Activated CD4-positive, CD25-positive, alpha-beta regulatory T cell treated with anti-CD3 and anti-CD28 coated beads, Interleukin-2, amount 50 U/mL, for 16 hours (primary cell): ENCODE data around the gene LRRC36.
"Not testable (repeated sequence)": the region's sequence is repeated elsewhere in the genome, so short reads cannot be mapped to it uniquely, and the experiment has no call there.

ENCODE experiments used
- DNase-seq: peaks from one replicate; pipeline ENCODE4 v3.0.0-alpha.2; 2020; ENCODE audit warnings: low read depth, low spot score

LRRC36 gene

DNA sequence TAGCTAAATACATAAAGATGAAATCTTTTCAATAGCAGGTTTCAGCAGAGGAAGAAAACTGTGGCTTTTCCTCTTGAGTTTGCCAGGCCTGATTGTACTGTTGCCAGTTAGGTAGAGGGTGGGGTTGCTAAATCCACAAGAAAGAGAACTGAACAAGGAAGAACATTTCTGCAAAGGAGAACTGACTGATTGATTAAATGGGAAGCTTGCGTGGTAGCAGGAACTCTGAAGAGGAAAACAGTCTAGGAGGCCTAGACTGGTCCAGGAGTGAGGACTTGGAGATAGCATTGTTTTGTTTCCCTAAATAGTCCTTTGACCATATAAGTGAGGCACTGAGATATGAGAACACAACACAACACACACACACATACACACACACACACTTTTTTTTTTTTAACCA lies 18.8 kb downstream of the LRRC36 start:
- DNase-seq: no peak

DNA sequence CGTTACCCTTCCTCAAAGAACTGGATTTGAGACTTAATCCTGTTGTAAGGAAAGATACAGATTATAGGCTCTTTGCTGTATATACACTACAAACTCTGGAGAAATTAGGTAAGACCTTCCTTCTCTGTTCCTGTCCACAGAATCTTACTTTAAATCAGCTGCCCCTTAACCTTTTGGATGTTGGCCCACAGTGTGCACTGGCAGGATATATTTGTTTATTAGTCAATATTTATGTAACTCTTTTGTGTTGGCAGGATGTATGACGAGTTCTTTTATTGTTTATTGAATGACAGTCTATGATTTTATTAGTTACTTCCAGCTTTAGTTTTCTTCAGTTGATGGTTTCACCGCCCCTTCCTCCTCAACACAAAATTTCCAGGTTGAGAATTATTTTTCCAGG lies 19.7 kb downstream of the LRRC36 start:
- DNase-seq: no peak

DNA sequence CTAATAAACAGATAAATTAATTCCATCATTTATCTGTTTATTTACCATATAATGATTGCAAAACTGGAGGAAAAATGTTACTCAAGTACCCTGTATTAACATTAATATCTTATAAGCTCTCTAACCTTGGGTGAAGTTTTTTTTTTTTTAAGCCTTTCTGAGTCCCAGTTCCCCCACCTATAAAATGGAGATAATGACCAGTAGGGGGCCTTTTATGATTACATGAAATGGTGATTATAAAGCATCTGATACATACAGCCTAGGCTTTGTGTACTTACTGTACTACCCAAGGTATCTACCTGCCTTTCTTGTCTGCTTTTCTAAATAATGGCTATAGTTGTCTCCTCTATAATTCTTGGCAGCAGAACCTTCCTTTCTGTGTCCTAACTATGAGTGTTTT lies 22.6 kb downstream of the LRRC36 start:
- no peak for DNase-seq

DNA sequence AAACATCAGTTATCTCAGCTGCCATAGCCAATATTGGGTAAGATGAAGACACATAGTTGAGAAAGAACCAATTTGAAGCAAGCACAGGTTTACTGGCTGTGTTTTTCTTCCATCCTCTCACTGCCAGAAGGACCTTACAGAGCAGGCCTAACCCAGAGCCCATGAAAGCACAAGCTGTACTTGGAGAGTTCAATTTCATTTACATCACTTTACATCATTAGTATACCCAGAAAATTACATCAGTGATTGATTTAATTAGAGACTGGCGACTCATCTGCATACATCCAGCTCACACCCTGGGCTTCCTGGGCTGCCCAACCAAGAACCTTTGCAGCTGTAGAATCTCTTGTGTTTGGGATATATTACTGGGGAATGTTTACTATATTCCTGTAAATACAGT lies 23.7 kb downstream of the LRRC36 start:
- no peak for DNase-seq

DNA sequence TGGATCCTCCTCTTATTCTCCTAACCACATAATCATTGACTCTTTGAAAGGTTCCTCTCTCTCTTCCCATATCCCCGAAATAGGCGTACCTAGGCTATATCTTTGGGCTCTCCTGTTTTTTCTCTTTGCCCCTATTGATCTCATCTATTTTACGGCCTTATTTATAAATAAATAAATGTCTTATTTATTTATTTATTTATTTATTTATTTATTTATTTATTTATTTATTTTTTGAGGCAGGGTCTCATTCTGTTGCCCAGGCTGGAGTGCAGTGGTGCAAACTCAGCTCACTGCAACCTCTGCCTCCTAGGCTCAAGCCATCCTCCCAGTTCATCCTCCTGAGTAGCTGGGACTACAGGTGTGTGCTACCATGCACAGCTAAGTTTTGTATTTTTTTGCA lies 25.8 kb downstream of the LRRC36 start:
- not testable (repeated sequence) for DNase-seq

DNA sequence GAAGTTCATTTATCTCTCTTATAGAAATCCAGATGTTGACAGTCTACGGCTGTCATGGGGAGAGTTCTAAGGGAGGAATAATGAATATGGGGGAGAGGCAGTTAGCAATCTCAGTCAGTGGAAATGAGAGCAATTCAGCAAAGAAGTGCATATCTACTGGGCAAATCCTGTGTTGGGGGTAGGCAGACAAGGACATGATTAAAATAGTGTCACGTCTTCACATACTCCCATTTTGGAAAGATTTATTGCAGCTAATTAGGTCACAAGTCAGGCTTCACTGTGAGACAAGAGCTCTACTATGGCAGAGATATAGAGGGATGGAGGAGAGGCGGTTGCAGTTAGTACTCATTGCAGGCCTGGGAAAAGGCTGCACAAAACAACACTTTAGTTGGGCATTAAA lies 29.8 kb downstream of the LRRC36 start:
- DNase-seq: no peak

DNA sequence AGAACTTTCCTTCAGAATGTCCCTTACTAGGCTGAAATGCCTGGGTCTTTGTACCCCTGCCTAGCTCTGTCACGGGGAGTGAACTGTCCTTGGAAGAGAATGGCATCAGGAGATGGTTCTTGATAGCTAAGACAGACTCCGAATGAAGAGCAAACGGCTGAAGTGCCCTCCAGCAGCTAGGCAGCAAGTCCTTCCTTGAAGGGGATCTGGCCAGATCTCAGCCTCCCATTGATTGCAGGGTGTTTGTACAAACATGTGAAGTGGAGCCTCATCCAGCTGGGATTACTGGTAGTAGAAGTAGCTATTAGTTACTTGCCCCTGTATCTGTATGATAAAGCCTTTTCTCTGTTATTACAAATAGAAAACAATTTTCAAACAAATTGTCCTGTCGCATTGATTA lies 30.9 kb downstream of the LRRC36 start:
- no peak for DNase-seq

DNA sequence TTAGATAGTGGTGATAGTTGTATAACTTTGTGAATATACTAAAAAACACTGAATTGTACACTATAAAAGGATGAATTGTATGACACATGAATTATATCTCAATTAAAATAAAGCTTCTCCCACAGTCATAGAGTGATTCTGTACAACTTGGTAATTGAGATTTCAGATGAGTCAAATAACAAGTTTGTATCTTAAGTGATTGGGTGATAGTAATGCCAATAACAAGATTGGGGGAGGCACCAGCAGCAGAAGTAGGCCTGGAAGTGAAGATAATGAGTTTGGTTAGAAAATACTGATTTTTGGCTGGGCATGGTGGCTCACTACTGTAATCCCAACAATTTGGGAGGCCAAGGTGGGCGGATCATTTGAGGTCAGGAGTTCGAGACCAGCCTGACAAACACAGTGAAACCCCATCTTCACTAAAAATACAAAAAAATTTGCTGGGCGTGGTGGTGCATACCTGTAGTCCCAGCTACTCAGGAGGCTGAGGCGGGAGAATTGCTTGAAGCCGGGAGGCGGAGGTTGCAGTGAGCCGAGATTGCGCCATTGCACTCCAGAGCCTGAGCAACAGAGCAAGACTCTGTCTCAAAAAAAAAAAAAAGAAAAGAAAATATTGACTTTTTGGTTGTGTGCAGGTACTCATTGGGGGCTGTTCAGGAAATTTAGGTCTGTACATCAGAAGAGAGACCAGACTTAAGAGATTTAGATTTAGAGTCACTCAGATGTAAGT lies 33.1 kb downstream of the LRRC36 start:
- not testable (repeated sequence) for DNase-seq

DNA sequence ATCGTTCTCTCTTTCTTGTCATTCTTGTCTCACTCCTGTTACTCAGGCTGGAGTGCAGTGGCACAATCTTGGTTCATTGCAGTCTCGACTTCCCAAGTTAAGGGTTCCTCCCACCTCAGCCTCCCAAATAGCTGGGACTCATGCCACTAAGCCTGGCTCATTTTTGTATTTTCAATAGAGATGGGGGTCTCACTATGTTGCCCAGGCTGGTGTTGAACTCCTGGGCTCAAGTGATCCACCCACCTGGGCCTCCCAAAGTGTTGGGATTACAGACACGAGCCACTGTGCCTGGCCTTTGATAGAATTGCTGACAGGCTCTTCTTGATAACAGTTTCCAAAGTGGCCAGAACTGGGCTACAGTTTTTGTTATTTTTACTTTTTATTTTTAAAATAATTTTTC lies 34.4 kb downstream of the LRRC36 start:
- no peak for DNase-seq

DNA sequence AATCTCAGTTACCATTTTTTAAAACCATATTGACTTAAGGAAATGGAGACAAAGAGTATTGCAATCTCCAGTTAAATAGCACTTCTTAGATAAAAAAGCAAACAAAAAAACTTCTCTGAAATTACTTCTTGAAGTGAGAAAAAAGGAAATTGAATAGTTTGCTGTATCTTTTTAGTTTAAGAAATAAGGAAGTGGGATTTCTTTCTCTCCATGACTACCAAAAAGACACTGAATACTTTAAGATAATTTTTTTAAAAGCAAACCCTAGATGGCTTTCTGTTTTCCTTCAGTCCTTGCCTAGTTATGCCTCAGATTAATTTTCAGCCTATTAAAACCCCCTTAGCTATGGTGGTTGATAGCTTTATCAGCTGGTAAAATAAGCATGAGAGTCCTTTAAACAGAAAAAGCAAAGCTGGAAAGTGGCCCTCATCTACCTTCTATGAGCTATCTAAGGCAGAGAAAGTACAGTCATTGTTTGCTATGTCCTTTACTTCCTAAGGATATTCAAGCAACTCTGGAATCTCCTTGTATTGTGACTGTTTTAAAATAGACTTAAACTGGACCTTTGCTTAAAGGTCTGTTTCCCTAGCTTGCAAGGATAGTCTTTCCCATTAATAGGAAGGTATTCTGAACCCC lies 38.1 kb downstream of the LRRC36 start:
- DNase-seq: no peak

DNA sequence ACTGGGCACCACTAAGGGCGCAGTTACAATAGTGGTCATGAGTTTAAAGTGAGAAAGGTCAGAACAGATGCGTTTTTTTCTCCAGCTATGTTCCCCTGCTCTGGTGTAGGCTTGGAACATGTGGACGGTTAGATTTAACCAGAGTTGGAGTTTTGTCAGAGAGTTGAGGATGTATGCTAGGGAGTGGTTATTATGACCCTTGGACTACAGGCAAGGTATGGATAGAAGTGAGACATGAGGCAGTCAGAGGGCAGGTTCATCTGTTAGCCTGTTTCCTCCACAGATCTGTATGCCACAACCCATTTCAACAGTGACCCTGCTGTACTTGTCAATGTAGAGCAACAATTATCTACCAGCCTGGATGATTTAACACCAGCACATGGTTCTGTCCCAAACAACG lies 44.0 kb downstream of the LRRC36 start:
- DNase-seq: no peak

DNA sequence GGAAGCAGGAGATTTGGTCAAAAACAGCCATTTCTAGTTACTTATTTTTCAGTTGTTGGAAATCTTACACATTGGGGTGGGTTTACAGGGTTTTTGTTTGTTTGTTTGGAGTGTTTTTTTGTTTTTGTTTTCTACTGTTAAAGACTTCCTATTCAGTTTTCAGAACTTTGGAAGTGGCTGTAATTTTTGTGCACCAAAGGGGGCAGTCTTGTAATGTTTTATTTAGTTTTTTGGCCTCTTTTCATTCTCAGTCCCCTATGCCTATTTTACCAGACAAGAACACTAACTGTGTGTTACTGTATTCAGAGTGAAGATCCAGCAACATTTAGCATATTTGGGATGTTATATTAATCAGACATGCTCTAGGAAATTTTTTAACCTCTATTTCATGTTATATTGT lies 46.0 kb downstream of the LRRC36 start:
- no peak for DNase-seq

DNA sequence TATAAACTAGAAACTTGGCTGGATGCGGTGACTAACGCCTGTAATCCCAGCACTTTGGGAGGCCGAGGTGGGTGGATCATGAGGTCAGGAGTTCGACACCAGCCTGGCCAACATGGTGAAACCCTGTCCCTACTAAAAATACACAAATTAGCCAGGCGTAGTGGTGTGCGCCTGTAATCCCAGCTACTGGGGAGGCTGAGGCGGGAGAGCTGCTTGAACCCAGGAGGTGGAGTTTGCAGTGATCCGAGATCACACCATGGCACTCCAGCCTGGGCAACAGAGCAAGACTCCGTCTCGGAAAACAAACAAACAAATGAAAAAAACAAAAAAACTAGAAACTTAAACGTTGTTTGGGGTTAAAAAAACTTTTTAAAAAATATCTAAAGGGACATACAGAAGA lies 49.4 kb downstream of the LRRC36 start:
- not testable (repeated sequence) for DNase-seq

DNA sequence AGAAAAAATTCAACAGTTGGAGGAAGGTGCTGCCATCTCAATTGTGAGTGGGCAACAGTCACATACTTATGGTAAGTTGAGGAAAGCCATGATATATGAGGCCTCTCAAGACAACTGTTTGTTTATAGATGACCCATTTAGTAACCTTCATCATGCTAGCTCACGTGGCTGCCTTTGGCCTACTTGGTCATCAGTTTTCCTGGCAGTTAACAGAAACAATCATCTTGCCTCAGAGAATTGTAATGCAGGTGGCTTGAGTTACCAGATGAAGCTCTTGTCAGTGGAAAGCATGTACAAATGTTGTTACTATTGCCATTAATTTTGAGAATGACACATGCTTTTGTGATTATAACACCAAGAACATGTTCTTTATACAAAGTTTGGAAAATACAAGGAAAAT lies 52.0 kb downstream of the LRRC36 start:
- no peak for DNase-seq

DNA sequence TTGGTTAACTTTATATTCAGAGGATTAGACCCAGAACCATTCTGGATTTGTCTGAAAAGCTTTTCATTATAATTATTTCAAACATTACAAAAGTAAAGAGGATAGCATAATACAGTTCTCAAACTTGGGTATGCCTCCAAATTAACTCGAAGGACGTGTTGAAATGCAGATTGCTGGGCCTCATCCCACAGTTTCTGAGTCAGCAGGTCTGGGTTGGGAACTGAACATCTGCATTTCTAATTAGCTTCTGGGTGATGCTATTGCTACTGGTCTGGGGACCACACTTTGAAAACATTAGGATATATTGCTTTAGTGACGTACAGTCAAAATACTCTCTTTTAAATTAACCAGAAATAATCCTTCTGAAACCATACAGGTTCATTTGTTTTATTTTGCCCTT lies 56.7 kb downstream of the LRRC36 start:
- DNase-seq: no peak

DNA sequence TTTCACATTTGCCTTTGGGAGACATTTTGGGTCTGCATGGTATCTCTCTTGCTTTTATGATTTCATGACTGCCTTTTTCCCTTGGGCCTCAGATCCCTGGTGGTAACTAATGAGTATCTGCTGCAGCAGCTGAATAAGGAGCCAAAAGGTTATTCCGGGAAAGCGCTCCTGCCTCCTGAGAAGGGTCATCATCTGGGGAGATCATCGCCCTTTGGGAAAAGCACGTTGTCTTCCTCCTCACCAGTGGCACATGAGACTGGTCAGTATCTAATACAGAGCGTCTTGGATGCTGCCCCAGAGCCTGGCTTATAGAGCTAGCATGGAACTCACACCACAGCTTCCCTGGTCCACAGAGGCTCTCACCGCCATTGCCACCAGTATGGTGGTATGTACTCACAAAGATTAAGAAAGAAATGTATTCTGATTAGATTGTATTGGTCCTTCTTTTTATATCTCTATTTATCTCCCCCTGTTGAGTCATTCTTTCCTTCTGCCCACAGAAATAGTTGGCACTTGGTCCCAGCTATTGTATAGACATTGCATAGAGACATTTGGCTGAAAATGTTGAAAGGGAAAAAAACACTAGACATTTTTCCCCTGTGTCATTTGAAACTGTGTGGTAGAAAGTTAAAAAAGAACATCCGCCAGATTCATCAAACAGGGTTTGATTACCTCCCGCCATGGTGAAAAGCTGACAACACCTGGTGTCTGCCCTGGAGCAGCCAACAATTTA lies 58.3 kb downstream of the LRRC36 start:
- no peak for DNase-seq

DNA sequence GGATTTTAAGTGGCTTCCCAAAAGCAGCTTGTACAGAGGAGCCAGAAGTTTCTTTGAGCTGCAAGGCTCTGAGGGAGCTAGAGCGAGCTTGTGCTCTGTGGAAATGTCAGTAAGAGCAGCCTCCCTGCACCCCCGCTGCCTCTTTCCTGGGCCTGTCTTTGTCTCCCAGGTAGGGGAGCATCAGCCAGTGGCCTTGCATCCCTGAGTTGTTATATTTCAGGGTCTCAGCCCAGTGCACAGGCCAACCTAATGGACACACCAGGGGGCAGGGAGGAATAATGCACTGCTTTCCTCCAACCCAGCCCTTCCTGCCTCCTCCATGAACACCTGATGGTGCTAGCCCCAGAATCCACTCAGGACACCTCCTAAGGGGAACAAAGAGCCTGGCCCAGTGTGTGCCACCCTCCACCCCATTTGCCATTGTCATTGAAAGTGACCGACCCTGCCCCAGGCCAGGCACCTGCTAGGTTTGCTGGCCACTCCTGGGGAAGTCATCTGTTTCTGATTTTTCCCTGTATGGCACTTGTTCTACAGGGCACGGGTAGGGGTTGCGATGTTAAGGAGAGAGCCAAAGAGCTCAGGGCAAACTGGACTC lies 60.3 kb downstream of the LRRC36 start:
- DNase-seq: no peak

DNA sequence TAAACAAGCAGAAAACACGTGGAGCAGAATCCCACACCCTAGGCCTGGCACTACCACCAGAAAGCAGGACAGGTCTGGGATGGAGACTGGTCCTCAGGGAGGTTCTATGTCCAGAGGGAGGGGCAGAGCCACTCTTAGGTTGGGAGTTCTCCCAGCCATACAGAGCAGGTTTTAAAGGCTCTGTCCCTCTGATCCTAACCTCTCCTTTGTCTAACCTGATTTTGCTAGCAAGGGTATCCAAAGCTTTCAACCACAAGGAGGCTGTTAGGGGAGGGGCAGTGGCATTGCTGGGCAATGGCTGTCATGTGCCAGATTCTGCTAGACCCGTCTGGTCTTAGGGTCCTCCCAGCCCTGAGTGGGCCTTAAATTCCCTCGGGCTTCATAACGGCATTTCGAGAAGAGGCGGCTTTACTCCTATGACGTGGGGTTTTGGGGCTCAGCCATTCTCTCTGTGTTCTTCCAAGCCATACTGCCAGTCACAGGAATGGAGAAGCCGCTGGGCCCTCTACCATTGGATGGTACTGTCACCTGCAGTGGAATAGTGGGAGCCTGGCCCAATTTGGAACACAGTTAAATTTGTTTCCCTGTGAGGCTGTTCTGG lies 61.0 kb downstream of the LRRC36 start:
- no peak for DNase-seq

DNA sequence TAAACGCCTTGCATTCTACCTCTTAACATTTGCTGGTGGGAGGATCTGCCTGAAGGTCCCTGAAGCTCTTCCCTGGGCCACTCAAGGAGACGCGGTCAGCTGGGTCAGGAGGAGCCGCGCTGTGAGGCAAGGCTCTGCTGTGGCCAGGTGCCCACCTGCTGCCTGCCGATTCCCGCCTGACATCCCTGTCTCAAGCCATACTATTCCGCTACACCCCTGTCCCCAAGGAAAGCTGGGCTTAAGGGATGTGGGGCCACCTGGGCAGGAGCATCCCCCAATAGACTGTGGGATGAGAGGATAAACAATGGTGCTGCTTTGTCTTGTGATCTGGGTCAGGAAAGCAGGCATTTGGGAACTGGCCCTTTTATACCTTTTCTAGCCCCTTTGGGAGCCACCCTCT lies 61.6 kb downstream of the LRRC36 start:
- DNase-seq: no peak

DNA sequence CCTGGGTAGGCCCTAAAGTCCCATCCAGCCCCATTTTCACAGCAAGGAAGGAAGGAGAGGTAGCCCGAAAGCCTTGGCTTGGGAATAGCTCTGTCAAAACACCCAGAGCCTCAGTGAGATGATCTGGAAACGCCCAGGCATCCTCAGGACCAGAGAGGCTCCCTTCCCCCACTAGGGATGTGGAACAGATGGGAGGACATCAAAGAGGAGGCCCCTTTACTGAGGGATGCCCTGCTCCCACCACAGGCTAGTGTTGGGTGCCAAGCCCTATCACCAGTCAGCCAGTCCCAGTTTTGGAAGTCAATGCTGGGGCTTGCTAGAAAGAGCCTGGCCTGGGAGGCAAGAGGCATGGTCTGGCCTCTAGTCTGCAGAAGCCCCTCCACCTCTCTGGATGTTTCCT lies 62.0 kb downstream of the LRRC36 start:
- no peak for DNase-seq

DNA sequence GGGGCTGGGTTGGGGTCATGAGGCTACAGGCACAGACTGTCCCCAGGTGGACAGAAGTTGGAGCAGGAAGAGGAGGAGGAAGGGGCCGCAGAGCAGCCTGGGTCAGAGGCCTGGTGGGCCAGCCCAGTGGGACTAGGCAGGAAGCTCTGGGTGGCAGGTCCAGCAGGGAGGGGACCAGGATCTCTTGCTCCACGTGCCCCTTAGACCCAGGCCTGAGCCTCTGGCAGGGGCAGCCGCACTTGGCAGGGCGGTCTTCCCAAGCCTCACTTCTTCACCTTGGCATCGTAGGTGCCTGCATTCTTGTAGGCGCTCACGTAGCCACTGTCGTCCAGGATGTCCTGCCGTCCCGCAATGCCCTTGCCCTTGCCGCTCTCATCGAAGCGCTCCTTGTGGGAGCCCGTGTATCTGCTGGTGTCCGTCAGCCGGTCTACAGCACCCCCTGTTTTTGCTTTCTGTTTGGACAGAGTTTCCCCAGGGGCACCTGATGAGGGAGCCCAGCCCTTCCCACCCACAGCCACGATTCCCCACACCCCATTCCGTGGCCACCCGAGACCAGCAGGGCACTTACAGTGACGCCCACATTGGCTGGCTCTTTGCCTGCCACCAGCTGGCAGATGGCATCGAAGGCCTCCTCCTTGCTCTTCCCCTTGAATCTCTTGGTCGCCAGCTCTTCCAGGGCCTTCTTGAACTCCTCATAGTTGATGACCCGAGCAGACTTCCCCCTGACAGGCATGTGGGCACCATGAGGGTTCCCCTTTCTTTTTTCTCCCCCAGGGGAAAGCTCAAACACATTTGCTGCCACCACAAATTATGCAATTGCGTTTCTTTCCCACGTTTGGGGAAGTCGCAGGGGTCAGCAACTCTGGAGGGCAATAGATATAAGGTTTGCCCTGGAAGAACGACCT lies 63.5 kb downstream of the LRRC36 start:
- DNase-seq: no peak
